K562 (cell line): ENCODE data around the gene ENC1. TPM values are rescaled to one million over a fixed set of nuclear protein-coding genes. Genes with fewer than 3 reads are reported as not detected.

Source experiments
- ARID2 ChIP-seq: fragments of 450-650 bp; IDR thresholded peaks from 2 replicates; pipeline ENCODE4 v1.6.1; 2017; ENCODE audit warnings: antibody characterized with exemption, mild to moderate bottlenecking
- BRF1 ChIP-seq: IDR thresholded peaks from 3 replicates; pipeline ENCODE4 v1.6.1; 2011; ENCODE audit warnings: borderline replicate concordance, mild to moderate bottlenecking; ENCODE audit not compliant: insufficient read length; ENCODE audit errors: extremely low read depth
- C11orf30 ChIP-seq: fragments of 450-650 bp; IDR thresholded peaks from 2 replicates; pipeline ENCODE4 v1.6.1; 2016; ENCODE audit warnings: low read depth, mild to moderate bottlenecking
- CREB1 ChIP-seq, 2 experiments: sonication (generic) in 1 of 2; formaldehyde crosslinking in 1 of 2; IDR thresholded peaks; 2 replicates each; pipeline versions ENCODE4 v1.6.1 to v1.8.0; 2012 to 2022; ENCODE audit warnings: inconsistent platforms in 1 of 2, mild to moderate bottlenecking in 1 of 2, missing genetic modification reagents in 1 of 2, moderate library complexity in 1 of 2
- E2F3 ChIP-seq: fragments of 250-450 bp; sonication (Bioruptor Pico); IDR thresholded peaks from 2 replicates; pipeline ENCODE4 v1.4.0; 2020; ENCODE audit warnings: mild to moderate bottlenecking
- FOXM1 ChIP-seq, 2 experiments: fragments of 450-650 bp in 1 of 2; sonication (generic) in 1 of 2; formaldehyde crosslinking in 1 of 2; IDR thresholded peaks; 2 replicates each; pipeline versions ENCODE4 v1.6.1 to v1.9.0; 2017 to 2022; ENCODE audit warnings: low read depth in 2 of 2, mild to moderate bottlenecking in 2 of 2, missing genetic modification reagents in 1 of 2, moderate library complexity in 1 of 2
- KAT7 ChIP-seq: sonication (generic); formaldehyde crosslinking; IDR thresholded peaks from 2 replicates; pipeline ENCODE4 v1.8.0; 2022; ENCODE audit warnings: missing genetic modification reagents, mild to moderate bottlenecking, borderline replicate concordance
- PCBP1 ChIP-seq: fragments of 200-400 bp; formaldehyde crosslinking; IDR thresholded peaks from 2 replicates; pipeline ENCODE4 v1.6.1; 2018; ENCODE audit warnings: mild to moderate bottlenecking, low read depth, low read length; ENCODE audit not compliant: poor library complexity, severe bottlenecking
- TAF1 ChIP-seq: IDR thresholded peaks from 2 replicates; pipeline ENCODE4 v1.6.1; 2011; ENCODE audit warnings: mild to moderate bottlenecking, low read length, moderate library complexity; ENCODE audit not compliant: insufficient read depth, control insufficient read depth, severe bottlenecking; ENCODE audit errors: extremely low read depth
- U2AF1 ChIP-seq: fragments of 200-400 bp; formaldehyde crosslinking; optimal IDR thresholded peaks from 2 replicates; pipeline ENCODE3; 2017; ENCODE audit warnings: mild to moderate bottlenecking, low read depth, low read length, moderate library complexity
- UBTF ChIP-seq, 2 experiments: IDR thresholded peaks; 2 replicates each; pipeline ENCODE4 v1.6.1; 2012; ENCODE audit warnings: improper control_type of control experiment in 2 of 2, low read depth in 2 of 2, low read length in 2 of 2, borderline replicate concordance in 1 of 2
- XRCC3 ChIP-seq: fragments of 450-650 bp; IDR thresholded peaks from 2 replicates; pipeline ENCODE4 v1.6.1; 2017; ENCODE audit warnings: mild to moderate bottlenecking, moderate library complexity
- YY1 ChIP-seq, 3 experiments: IDR thresholded peaks; 2 replicates each; pipeline ENCODE4 v1.6.1; 2011; ENCODE audit warnings: low read length in 2 of 3, mild to moderate bottlenecking in 2 of 3, moderate library complexity in 2 of 3, borderline replicate concordance in 1 of 3, control low read depth in 1 of 3, low read depth in 1 of 3; ENCODE audit not compliant: insufficient read depth in 3 of 3, insufficient replicate concordance in 2 of 3, control insufficient read depth in 1 of 3, insufficient read length in 1 of 3; ENCODE audit errors: extremely low read depth in 1 of 3
- ZNF384 ChIP-seq: IDR thresholded peaks from 2 replicates; pipeline ENCODE4 v1.6.1; 2012; ENCODE audit warnings: low read depth, low read length, improper control_type of control experiment
- ZNF592 ChIP-seq: fragments of 450-650 bp; IDR thresholded peaks from 2 replicates; pipeline ENCODE4 v1.6.1; 2017; ENCODE audit warnings: antibody characterized with exemption, mild to moderate bottlenecking
- ZNF696 ChIP-seq: fragments of 250-450 bp; sonication (Bioruptor Pico); conservative IDR thresholded peaks from 2 replicates; pipeline ENCODE4 v1.4.0; 2020; ENCODE audit warnings: mild to moderate bottlenecking, moderate library complexity
- polyA plus RNA-seq, 8 experiments: library from polyadenylated mRNA; depleted of rRNA in 4 of 8; stranded (reverse) in 5 of 8; unstranded in 3 of 8; fragments of >200 nt; fragmentation: Nextera tagmentation in 2 of 8; fragmentation: Illumina TruSeq in 1 of 8; extraction: Ambion mirVana in 2 of 8; extraction: Trizol in 1 of 8; gene quantifications; 2 replicates each; pipeline versions ENCODE4 v1.2.1 to v1.2.3, GENCODE V29; 2011 to 2014; ENCODE audit warnings: inconsistent platforms in 1 of 8, missing spikeins in 1 of 8
- total RNA-seq, 7 experiments: library from RNA; depleted of rRNA in 6 of 7; stranded (reverse); fragments of >200 nt in 6 of 7; fragmentation: Illumina TruSeq in 2 of 7; extraction: Trizol in 2 of 7; gene quantifications; 2 replicates each; pipeline versions ENCODE4 v1.2.1 to v1.2.3, GENCODE V29; 2011 to 2021; ENCODE audit warnings: low replicate concordance in 1 of 7
- TF ChIP-seq, protein P1 (sequence below): sonication (generic); formaldehyde crosslinking; IDR thresholded peaks from 2 replicates; pipeline ENCODE4 v1.5.0; 2020; ENCODE audit warnings: missing genetic modification reagents

Gene ENC1
- total and polyA plus RNA-seq, 9 of the 15 experiments (the other 6 are each of a cell fraction or from before 2014, with no cell fraction given): 0.17 to 3.2 (median 0.97) TPM

DNA sequence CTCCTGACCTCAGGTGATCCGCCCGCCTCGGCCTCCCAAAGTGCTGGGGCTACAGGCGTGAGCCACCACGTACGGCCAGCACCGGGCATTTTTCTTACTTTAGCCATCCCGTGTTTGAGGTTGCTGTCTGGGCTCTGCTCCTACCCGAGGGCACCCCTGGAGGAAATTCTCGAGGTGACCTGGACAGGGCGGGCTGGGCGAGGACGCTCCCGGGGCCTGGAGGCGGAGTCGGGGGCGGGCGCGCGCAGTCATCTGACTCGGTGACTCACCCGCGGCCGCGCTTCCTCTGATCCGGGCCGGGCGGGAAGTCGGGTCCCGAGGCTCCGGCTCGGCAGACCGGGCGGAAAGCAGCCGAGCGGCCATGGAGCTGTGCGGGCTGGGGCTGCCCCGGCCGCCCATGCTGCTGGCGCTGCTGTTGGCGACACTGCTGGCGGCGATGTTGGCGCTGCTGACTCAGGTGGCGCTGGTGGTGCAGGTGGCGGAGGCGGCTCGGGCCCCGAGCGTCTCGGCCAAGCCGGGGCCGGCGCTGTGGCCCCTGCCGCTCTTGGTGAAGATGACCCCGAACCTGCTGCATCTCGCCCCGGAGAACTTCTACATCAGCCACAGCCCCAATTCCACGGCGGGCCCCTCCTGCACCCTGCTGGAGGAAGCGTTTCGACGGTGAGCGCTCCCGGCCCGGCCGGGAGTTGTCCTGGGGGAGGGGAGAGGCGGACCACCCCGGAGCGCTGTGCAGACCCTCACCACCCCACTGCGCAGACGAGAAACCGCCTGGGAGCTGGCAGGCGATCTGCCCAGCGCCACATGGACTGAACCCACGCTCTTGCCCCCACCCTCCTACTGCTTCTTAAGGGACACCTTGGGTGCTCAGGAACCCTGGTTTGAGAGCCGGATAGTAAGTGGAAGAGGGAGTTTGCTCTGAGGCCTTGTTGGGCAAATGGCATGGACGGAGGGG is 44.6 kb upstream of the ENC1 start, which contains the start of gene HEXB (continued):
- TF ChIP-seq, protein P1, sequence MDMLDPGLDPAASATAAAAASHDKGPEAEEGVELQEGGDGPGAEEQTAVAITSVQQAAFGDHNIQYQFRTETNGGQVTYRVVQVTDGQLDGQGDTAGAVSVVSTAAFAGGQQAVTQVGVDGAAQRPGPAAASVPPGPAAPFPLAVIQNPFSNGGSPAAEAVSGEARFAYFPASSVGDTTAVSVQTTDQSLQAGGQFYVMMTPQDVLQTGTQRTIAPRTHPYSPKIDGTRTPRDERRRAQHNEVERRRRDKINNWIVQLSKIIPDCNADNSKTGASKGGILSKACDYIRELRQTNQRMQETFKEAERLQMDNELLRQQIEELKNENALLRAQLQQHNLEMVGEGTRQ: peak; percentile 77
- 0 out of 2 replicates have a peak, but pooled peaks have one; percentile 23 for TF ChIP-seq ZNF592
- no peak for TF ChIP-seq BRF1
- peak; percentile 31 for TF ChIP-seq PCBP1
- TF ChIP-seq CREB1 (IDR thresholded peaks at IDR 0.05): no peak
- TF ChIP-seq CREB1 (CRISPR knock-in tag; IDR thresholded peaks at IDR 0.05): peak; percentile 24; the same call in 1 of the 2 replicates
- no peak for TF ChIP-seq XRCC3
- no peak for TF ChIP-seq ZNF696 (CRISPR knock-in tag)
- peak; percentile 93 for TF ChIP-seq U2AF1
- TF ChIP-seq FOXM1 (IDR thresholded peaks at IDR 0.05; ENCODE audit: low read depth): no peak
- no peak for TF ChIP-seq FOXM1 (CRISPR knock-in tag; IDR thresholded peaks at IDR 0.05; ENCODE audit: low read depth)
- peak; percentile 71; the same call in 1 of the 2 replicates for TF ChIP-seq E2F3
- TF ChIP-seq ARID2: no peak
- TF ChIP-seq ZNF384: no peak
- TF ChIP-seq C11orf30: no peak
- peak; percentile 79 for TF ChIP-seq KAT7
- peak in 1 of 2 experiments; percentile 81; a peak in 3 of 4 replicates for TF ChIP-seq UBTF (IDR thresholded peaks at IDR 0.05; ENCODE audit: borderline replicate concordance in 1 of 2, low read depth in 2 of 2, low read length in 2 of 2)
- peak; percentile 69 for TF ChIP-seq TAF1
- peak in 2 of 3 experiments; percentile 78 to 82 for TF ChIP-seq YY1 (IDR thresholded peaks at IDR 0.05; ENCODE audit: borderline replicate concordance in 1 of 3, control insufficient read depth in 1 of 3, extremely low read depth in 1 of 3, insufficient read depth in 3 of 3, insufficient read length in 1 of 3, insufficient replicate concordance in 2 of 3, low read depth in 1 of 3, low read length in 2 of 3)
